ENCODE data around the gene BCORL1.

The BCORL1 gene

DNA sequence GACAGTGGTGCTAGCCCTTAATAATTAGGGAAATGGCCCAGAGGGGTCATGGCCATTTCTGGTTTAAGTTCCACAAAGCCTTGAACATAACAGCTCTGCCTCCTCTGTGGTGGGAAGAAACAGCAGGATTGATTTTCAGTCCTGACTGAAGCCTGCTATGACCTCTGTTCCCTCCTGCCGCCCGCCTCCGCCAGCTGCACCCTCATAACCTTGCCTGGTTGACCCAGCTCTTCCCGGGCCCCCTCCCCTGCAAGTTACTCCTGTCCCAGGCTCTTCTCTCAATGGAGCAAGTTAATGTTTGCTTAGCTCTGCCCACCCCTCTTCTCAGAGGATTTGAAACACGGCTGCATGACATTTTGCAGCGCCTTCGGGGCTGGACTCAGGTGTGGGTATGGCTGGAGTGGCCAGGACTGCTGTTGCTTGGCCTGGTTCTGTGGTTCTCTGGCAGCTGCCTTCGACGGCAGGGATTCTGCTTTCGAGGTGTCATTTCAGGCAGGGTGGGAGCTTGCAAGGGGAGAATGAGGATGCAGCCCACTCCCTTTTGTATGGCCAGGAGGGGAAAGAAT, 27.3 kb downstream of the BCORL1 start:
- no peak overlapping the region for H3K4me3 ChIP-seq (ENCODE audit: low read depth, low read length)

DNA sequence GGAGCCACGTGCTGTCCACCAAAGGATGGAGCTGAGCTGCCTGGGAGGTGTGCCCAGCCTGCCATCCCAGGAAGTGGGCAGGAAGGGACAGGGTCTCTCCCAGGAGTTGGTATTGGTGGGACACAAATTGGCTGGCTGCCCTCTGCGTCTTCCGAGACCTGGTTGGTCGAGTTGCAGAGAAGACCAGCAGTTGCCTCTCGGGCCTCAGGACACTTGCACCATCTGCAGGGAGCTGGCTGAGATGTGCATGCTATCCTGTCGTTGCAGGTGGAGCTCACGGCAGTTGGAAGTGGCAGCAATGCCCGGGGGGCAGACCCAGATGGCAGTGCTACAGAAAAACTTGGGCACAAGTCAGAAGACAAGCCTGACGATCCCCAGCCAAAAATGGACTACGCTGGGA, 30.2 kb downstream of the BCORL1 start:
- no peak overlapping the region for H3K4me3 ChIP-seq (ENCODE audit: low read depth, low read length)

DNA sequence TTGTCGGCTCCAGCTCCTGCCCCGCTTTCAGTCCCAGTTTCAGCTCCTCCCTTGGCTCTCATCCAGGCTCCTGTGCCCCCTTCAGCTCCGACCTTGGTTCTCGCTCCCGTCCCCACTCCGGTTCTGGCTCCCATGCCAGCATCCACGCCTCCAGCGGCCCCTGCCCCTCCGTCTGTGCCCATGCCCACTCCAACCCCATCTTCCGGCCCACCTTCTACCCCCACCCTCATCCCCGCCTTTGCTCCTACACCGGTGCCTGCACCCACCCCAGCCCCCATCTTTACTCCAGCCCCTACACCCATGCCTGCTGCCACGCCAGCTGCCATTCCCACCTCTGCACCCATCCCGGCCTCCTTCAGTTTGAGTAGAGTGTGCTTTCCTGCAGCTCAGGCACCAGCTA, 31.2 kb downstream of the BCORL1 start:
- no peak overlapping the region for H3K4me3 ChIP-seq (ENCODE audit: low read depth, low read length)

DNA sequence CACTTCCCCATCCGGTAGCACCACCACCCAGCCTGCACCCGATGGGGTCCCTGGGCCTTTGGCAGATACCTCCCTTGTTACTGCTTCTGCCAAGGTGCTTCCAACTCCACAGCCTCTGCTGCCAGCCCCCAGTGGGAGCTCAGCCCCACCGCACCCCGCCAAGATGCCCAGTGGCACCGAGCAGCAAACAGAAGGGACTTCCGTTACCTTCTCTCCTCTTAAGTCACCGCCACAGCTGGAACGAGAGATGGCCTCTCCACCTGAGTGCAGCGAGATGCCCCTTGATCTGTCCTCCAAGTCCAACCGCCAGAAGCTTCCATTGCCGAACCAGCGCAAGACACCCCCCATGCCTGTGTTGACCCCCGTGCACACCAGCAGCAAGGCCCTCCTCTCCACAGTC, 31.9 kb downstream of the BCORL1 start:
- no peak overlapping the region for H3K4me3 ChIP-seq (ENCODE audit: low read depth, low read length)

DNA sequence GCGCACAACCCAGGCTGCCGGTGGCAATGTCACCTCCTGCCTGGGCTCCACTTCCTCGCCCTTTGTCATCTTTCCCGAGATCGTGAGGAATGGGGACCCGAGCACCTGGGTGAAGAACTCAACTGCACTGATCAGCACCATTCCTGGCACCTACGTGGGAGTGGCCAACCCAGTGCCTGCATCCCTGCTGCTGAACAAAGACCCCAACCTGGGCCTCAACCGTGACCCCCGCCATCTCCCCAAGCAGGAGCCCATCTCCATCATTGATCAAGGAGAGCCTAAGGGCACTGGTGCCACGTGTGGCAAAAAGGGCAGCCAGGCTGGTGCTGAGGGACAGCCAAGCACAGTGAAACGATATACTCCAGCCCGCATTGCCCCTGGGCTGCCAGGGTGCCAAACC, 32.3 kb downstream of the BCORL1 start:
- no peak overlapping the region for H3K4me3 ChIP-seq (ENCODE audit: low read depth, low read length)

DNA sequence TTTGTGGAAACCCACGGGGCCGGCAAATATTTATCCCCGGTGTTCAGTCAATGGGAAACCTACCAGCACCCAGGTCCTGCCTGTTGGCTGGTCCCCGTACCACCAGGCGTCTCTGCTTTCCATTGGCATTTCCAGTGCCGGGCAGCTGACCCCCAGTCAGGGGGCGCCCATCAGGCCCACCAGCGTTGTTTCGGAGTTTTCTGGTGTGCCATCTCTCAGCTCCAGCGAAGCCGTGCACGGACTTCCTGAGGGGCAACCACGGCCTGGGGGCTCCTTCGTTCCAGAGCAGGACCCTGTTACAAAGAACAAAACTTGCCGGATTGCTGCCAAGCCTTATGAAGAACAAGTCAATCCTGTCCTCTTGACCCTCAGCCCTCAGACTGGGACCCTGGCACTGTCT, 32.7 kb downstream of the BCORL1 start:
- H3K4me3 ChIP-seq (ENCODE audit: low read depth, low read length) = no peak overlapping the region

DNA sequence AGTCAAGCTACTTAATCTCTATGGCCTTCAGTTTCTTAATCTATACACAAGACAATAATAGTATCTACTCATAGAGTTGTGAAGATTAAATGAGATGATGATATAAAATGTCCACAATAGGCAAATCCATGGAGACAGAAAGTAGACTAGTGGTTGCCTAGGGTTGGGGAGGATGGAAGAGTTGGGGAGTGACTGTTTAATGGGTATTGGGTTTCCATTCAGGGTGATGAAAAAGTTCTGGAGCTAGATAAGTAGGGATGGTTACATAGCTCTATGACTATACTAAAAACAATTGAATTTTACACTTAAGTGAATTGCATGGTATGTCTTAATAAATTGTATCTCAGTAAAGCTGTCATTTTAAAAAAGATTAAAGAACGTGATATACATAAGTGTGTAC, 35.7 kb downstream of the BCORL1 start:
- no peak overlapping the region for H3K4me3 ChIP-seq (ENCODE audit: low read depth, low read length)

DNA sequence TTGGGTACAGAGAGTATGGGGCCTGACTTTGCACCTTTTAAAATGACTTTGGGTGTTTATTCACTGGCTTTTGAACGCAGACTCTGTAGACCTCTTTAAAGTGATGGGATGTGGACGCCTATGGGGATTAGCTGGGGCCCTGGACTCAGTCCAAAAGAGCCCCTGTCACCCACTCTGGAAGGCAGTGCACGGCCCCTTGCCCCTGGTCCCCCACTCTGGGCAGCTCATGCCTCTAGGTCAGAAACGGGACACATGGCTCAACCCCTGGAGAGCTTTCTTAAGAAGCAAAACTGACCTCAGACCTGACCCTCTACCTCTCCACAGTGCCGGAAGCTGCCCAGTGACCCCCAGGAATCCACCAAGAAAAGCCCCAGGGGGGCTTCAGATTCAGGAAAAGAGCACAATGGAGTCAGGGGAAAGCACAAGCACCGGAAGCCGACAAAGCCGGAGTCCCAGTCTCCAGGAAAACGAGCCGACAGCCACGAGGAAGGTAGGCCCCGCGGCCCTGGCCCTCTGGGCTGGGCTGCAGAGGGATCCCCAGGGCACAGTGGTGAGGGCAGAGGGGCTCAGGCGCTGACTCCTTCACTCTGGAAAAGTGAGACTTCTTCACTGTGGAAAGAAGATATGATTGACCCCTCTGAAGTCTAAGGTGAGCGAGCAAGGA, 38.4 kb downstream of the BCORL1 start:
- H3K4me3 ChIP-seq (ENCODE audit: low read depth, low read length) = no peak overlapping the region

DNA sequence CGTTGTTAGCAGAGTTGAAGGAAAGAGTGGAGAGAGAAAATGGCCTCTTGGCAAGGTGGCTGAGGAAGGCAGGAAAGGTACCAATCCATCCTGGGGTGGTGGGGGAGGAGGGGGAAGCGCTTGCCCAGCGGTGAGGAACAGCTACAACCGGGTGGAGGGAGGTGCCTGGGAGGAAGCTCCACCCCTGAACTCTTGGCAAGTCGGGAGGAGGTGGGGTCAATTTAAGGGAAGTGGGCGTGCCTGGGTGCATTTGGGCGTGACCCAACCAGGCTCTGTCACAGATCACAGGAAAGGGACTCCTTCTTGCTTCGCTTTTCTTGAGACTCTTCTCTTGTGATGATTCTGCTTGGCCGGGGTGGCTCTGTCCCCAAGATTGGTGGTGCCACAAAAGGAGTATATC, 41.7 kb downstream of the BCORL1 start:
- H3K4me3 ChIP-seq (ENCODE audit: low read depth, low read length) = no peak overlapping the region

DNA sequence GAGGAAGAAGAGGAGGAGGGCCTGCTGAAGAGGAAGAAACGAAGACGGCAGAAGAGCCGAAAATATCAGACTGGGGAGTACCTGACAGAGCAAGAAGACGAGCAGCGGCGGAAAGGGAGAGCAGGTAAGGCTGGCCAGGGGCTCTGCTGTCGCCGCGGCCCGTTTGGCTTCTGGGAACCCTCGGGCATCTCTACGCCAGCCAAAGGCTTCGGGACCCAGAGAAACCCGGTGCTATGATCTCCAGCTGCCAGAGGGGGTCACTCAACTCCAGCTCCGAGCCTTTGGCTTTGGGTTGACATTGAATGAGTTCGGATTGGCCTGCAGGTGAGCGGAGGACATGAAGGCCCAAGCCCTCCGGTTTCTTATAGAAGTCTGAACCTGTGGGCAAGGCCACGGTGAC, 42.8 kb downstream of the BCORL1 start:
- no peak overlapping the region for H3K4me3 ChIP-seq (ENCODE audit: low read depth, low read length)

DNA sequence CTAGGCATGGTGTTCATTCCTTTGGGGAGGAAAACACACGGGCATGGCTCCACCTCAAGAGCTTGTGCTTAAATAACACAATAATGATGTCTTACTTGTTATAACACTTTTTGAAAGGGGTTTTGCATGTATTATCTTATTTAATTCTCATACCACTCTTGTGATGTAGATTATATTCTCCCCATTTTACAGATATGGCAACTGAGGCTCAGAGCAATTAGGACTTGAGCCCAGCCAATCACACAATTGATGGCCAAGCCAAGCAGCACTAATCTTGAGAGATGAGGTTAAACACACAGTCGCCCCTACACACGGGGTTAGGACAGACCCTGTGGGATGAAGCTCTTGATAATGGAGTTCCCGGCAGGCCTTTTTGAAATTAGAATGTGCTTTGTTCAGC, 45.1 kb downstream of the BCORL1 start:
- no peak overlapping the region for H3K4me3 ChIP-seq (ENCODE audit: low read depth, low read length)

DNA sequence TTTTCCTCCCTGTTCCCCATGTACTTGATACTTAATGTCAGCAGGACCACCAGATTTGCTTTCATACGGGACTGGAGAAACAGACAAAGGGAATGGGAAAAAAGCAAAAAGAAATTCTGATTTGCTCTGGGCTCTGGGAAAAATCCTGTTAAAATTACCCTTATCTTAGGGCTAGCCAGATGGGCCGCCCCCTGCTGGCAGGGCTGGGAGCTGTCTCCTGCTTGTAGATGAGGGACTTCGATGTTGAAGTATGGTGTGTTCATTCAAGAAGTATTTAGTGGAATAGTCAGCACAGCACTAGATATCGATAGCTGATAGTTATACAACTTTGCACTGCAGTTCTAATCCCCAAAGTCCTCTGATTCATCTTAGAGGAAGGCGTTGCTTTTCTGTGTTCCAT, 45.8 kb downstream of the BCORL1 start:
- H3K4me3 ChIP-seq (ENCODE audit: low read depth, low read length) = no peak overlapping the region

DNA sequence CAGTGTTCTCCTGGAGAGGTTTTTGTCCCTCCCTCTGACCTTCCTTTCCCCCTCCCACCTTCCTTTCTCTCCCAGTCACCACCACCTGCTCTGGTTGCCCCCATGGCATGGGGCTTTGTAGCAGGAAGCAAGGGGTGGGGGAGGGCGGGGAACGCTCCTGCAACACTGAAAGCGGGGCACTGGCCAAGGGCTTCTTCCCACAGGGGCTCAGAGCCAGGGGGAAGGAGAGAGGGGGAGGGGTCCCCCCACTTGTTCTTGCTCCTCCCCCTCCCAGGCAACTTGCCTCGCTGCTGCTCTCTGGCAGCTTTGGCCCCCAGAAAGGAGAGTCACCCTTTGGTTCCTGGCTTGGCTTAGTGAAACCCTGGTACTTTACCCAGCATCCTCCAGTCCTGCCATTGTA, 48.4 kb downstream of the BCORL1 start:
- H3K4me3 ChIP-seq (ENCODE audit: low read depth, low read length) = no peak overlapping the region

DNA sequence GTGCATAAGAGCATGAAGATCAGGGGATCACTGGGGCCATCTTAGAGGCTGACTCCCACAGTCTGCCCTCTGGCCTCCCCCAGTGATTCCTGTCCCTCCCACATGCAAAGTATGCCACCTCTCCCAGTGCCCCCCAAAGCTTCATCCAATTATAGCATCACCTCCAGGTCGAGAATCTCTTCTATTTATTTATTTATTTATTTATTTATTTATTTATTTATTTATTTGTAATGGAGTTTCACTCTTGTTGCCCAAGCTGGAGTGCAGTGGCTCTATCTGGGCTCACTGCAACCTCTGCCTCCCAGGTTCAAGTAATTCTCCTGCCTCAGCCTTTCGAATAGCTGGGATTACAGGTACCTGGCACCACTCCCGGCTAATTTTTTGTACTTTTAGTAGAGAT, 50.1 kb downstream of the BCORL1 start:
- no peak overlapping the region for H3K4me3 ChIP-seq (ENCODE audit: low read depth, low read length)

DNA sequence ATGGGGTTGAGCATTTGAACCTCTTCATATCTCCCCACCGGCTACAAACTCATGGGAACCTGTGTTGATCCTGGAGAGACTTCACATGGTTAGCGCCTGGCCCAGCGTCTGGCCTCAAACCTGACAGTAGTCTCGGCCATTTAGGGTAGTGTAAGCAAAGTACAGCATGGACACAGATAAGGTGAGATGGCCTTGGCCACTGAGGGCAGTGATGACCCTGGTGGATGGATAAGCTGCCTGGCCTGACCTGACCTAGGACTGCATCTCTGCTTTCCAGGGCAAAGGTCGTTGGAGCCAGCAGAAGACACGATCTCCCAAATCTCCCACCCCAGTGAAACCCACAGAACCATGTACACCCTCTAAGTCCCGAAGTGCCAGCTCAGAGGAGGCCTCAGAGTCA, 51.7 kb downstream of the BCORL1 start:
- no peak overlapping the region for H3K4me3 ChIP-seq (ENCODE audit: low read depth, low read length)

DNA sequence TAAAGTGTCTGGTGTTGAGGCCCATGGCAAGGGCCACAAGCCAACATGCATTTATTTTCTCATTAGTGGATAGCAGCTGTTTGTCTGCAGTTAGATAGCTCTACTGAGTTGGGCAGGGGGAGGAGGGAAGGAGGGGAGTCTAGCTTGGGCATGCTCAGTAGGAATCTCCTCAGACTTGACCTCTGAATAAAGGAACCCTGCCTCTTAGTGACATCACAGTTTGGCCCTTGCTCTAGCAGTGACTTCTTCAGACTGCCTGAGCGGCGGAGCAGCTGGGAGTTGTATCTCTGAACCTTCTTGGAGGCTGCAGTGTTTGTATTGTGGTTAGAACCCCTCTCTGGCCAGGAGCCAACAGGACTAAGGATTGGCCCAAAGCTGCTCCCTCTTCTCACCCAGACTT, 57.4 kb downstream of the BCORL1 start:
- H3K4me3 ChIP-seq (ENCODE audit: low read depth, low read length) = no peak overlapping the region

DNA sequence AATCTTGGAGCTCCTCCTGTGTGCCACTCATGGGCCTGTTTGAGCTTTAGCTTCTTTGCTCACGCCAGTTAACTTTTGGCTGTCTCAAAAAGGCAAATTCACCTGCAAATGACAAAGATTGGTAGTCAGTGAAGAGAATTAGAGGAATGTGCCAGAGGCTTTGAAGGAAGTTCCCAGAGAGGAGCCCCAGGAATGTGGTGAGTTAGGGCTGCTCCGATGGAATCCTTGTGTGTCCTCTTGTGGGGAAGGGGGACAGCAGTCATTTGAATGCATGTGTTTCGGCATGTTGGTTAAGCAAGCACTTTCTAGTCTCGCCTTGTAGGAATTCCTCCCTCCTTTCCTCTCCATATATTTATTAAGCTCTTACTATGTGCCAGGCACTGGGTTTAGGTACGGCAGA, 65.0 kb downstream of the BCORL1 start:
- no peak overlapping the region for H3K4me3 ChIP-seq (ENCODE audit: low read depth, low read length)

DNA sequence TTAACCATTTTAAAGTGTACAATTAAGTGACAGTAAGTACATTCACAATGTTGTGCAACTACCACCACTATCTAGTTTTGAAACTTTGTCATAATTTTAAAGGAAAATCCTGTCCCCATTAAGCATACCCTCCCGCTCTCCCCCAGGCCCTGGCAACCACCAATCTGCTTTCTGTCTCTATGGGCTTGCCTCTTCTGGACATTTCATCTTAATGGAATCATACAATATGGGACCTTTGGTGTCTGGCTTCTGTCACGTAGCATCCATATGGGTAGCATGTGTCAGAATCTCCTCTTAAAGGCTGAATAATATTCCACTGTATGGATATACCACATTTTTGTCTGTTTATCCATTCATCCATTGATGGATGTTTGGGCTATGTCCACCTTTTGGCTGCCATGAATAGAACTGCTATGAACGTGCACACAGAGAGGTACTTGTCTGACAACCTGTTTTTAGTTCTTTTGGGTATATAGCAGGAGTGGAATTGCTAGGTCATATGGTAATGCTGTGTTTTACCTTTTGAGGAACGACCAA, 66.3 kb downstream of the BCORL1 start:
- no peak overlapping the region for H3K4me3 ChIP-seq (ENCODE audit: low read depth, low read length)

DNA sequence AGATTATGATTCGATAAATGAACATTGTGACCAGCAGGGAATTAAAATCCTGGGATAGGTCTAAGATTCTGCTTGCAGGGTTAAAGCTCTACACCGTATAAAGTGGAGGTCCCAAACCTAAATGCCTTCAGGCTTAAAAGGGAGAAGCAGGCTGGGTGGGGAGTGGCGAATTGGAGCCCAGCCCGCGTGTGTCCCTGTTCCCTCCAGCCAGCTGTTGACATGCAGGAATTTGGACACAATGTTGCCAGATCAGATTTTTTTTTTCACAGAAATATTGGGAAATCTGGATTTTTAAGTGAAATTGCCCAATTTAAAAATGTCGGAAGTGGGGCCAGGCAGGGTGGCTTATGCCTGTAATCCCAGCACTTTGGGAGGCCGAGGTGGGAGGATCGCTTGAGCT, 67.4 kb downstream of the BCORL1 start:
- no peak overlapping the region for H3K4me3 ChIP-seq (ENCODE audit: low read depth, low read length)

DNA sequence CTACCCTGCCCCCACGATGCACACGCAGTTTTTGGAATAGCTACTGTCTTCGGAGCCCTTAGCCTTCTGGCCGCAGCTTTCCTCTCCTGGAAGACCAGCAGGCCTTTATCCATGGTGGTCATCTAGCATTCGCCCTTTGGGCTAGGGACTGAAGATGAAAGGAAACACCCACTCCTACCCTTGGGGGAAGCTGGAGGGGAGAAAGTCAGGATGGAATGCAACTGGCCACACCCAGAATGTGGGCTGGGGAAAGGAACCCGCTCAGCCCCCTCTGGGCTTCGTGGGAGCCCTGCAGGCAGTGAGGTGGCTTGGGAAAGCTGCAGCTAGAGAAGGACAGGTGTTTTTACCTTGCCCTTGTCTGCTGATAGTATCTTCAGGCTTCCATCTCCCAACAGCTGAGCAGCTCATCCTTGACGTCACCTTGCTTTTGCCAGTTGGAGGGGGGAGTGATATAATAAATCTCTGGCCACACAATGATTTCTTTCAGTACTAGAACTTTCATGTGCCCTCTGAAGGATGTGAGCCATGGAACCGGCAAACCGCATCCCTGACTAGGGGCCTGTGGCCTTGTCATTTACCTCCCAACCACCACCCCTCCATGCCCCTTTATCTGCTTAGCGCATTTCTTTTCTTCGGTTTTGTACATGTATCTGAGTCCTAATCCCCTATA, 68.9 kb downstream of the BCORL1 start:
- H3K4me3 ChIP-seq (ENCODE audit: low read depth, low read length) = no peak overlapping the region

DNA sequence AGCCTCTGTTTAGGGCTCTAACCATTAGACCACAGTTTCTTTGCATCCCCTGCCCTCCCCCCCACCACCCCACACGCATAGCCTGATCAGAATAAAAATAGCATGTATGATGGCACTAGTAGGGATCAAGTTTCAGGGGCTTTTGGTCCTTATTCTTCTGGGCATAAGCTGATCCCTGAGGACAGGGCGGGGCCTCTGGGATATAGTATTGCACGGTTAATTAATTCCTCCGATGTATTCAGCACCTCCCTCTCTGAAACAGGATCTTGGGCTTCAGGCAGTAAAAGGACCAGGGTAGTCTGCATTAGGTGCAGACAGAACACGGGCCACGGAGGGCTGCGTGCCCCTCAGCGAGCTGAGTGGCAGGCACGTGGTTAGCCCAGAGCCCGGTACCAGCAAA, 70.8 kb downstream of the BCORL1 start:
- H3K4me3 ChIP-seq (ENCODE audit: low read depth, low read length) = no peak overlapping the region

DNA sequence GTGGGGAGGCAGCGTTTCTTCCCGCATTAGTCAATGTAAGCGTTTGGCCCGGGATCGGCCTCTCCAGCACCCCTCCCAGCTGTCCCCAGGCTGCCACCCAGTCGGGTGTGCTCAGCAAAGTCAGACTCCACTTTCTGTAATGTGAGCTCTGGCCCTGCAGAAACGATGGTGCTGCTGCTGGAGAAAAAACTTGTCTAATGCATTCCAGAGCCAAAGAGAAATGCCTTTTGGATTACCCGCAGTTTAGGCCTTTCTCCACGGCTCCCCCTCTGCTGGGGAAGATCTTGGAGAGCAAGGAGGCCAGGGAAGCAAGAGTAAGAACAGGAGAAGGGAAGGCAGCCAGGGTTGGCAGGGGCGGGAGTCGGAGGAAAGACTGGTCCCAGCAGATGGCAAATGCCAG, 72.7 kb downstream of the BCORL1 start:
- no peak overlapping the region for H3K4me3 ChIP-seq (ENCODE audit: low read depth, low read length)
